Stimulated activated CD8-positive, alpha-beta memory T cell treated with anti-CD3 and anti-CD28 coated beads, Interleukin-12 subunit alpha, Interleukin-12 subunit beta, amount 100 ng/mL, for 1 hour (primary cell): ENCODE results near the gene TRH.

ENCODE experiments used
- DNase-seq: peaks from one replicate; pipeline ENCODE4 v3.0.0-alpha.2; 2020; ENCODE audit warnings: low read depth

Gene TRH

GRCh38 chr3:129974564-129974832 lies at the start of gene TRH:
TSS of gene TRH (plus strand) at chr3:129974720. CDS start at chr3:129975817, 1,097 bp downstream.
- no peak for DNase-seq

- no peak for DNase-seq
These were observed 47.4 kb upstream of the TRH start for GRCh38 chr3:129927072-129927471.

GRCh38 chr3:129929383-129929782 lies 45.1 kb upstream of the TRH start:
- DNase-seq: no peak

- DNase-seq: no peak
These were observed 41.0 kb upstream of the TRH start for GRCh38 chr3:129933471-129933870.

- DNase-seq: no peak
These were observed 40.0 kb upstream of the TRH start for GRCh38 chr3:129934234-129935123.

- DNase-seq: no peak
These were observed 37.8 kb upstream of the TRH start for GRCh38 chr3:129936757-129937156.

GRCh38 chr3:129937717-129938116 lies 36.8 kb upstream of the TRH start:
- DNase-seq: no peak

- no peak for DNase-seq
These were observed 36.2 kb upstream of the TRH start for GRCh38 chr3:129938140-129938930.

- DNase-seq: no peak
These were observed 34.4 kb upstream of the TRH start for GRCh38 chr3:129940086-129940485.

GRCh38 chr3:129942296-129942695 lies 32.2 kb upstream of the TRH start:
- no peak for DNase-seq

- DNase-seq: no peak
These were observed 31.5 kb upstream of the TRH start for GRCh38 chr3:129943020-129943419.

GRCh38 chr3:129944709-129945108 lies 29.8 kb upstream of the TRH start:
- DNase-seq: no peak

- DNase-seq: no peak
These were observed 26.8 kb upstream of the TRH start for GRCh38 chr3:129947538-129948240.

- DNase-seq: no peak
These were observed 24.0 kb upstream of the TRH start for GRCh38 chr3:129950318-129951046.

- no peak for DNase-seq
These were observed 21.8 kb upstream of the TRH start for GRCh38 chr3:129952556-129953355.

GRCh38 chr3:129953621-129954020 lies 20.9 kb upstream of the TRH start:
- DNase-seq: no peak

GRCh38 chr3:129954514-129954913 lies 20.0 kb upstream of the TRH start:
- no peak for DNase-seq

GRCh38 chr3:129956936-129957335 lies 17.6 kb upstream of the TRH start:
- DNase-seq: no peak

- no peak for DNase-seq
These were observed 15.8 kb upstream of the TRH start for GRCh38 chr3:129958755-129959154.

GRCh38 chr3:129961141-129961541 lies 13.4 kb upstream of the TRH start:
- no peak for DNase-seq

- DNase-seq: no peak
These were observed 11.9 kb upstream of the TRH start for GRCh38 chr3:129962600-129962999.
